PC-9 (cell line): ENCODE measurements around the gene TP53AIP1.

Experiments
- EZH2 ChIP-seq: fragments of 200-600 bp; sonication (generic); IDR thresholded peaks from 2 replicates; pipeline ENCODE4 v1.8.0; 2017; ENCODE audit warnings: antibody characterized with exemption, low read depth
- TF ChIP-seq, protein P1 (sequence below): fragments of 200-600 bp; sonication (generic); conservative IDR thresholded peaks from 2 replicates; pipeline ENCODE4 v1.6.1; 2017; ENCODE audit warnings: mixed run types, antibody characterized with exemption, mild to moderate bottlenecking, moderate library complexity

DNA sequence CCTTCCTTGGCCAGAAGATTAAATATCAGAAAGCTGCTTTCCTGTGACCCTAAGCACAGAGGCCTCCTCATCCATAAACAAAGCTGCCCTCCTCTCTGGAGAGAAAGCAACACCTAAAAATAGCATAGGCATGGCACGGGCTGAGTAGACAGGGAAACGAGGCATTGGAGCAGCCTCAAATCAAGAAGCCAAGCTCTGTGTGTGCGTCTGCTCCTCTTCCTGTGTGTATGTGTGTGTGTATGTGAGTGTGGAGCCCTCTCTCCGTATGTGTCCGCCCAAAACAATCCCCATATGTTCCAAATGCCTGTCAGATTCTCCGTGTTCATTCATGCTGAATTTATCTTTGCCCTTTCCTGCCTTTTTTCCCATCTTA is 27.5 kb downstream of the TP53AIP1 start:
- TF ChIP-seq, protein P1, sequence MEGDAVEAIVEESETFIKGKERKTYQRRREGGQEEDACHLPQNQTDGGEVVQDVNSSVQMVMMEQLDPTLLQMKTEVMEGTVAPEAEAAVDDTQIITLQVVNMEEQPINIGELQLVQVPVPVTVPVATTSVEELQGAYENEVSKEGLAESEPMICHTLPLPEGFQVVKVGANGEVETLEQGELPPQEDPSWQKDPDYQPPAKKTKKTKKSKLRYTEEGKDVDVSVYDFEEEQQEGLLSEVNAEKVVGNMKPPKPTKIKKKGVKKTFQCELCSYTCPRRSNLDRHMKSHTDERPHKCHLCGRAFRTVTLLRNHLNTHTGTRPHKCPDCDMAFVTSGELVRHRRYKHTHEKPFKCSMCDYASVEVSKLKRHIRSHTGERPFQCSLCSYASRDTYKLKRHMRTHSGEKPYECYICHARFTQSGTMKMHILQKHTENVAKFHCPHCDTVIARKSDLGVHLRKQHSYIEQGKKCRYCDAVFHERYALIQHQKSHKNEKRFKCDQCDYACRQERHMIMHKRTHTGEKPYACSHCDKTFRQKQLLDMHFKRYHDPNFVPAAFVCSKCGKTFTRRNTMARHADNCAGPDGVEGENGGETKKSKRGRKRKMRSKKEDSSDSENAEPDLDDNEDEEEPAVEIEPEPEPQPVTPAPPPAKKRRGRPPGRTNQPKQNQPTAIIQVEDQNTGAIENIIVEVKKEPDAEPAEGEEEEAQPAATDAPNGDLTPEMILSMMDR, result no peak
- no peak for TF ChIP-seq EZH2
